ENCODE measurements around the gene OGDHL.

Gene OGDHL

GRCh38 chr10:49686651-49687050, 75.5 kb downstream of the OGDHL start:
- Histone ChIP-seq H3K9ac (ENCODE audit: low read length) (no peak overlapping the region), H3K27ac (ENCODE audit: low read depth, low read length) (no peak overlapping the region), H3K27me3 (ENCODE audit: control insufficient read depth in 1 of 2, insufficient read depth in 2 of 2, low read length in 2 of 2) (peaks cover 0 to 11% of the 10 kb centered on the region in 2 donors), H3K4me1 (ENCODE audit: insufficient read depth, low read length) (no peaks in the 10 kb centered on the region), H3K4me3 (ENCODE audit: low read depth in 1 of 2, low read length in 2 of 2) (no peak overlapping the region), H3K36me3 (ENCODE audit: insufficient read depth, low read length) (no peaks in the 10 kb centered on the region), H3K9me3 (ENCODE audit: low read length) (no peaks in the 10 kb centered on the region)
